Left renal cortex interstitium (tissue), 4 donors: Measurements from ENCODE around the gene CSNK1G2. TPM values are rescaled to one million over a fixed set of nuclear protein-coding genes. Genes with fewer than 3 reads are reported as not detected.

Experiments used
- DNase-seq, 4 donors: peaks; one replicate each; pipeline ENCODE4 v3.0.0-alpha.2; 2013; ENCODE audit warnings: low read depth in 4 of 4, low spot score in 2 of 4, missing footprints in 1 of 4
- polyA plus RNA-seq, 4 donors: library from polyadenylated mRNA; unstranded; fragments of 120-200 nt; gene quantifications; one replicate each; pipeline ENCODE4 v1.2.1, GENCODE V29; 2013; ENCODE audit not compliant: insufficient read length in 4 of 4

Gene CSNK1G2
- polyA plus RNA-seq, result 10 to 100 TPM; 44.8 to 82.8 (median 68.9) TPM

DNA sequence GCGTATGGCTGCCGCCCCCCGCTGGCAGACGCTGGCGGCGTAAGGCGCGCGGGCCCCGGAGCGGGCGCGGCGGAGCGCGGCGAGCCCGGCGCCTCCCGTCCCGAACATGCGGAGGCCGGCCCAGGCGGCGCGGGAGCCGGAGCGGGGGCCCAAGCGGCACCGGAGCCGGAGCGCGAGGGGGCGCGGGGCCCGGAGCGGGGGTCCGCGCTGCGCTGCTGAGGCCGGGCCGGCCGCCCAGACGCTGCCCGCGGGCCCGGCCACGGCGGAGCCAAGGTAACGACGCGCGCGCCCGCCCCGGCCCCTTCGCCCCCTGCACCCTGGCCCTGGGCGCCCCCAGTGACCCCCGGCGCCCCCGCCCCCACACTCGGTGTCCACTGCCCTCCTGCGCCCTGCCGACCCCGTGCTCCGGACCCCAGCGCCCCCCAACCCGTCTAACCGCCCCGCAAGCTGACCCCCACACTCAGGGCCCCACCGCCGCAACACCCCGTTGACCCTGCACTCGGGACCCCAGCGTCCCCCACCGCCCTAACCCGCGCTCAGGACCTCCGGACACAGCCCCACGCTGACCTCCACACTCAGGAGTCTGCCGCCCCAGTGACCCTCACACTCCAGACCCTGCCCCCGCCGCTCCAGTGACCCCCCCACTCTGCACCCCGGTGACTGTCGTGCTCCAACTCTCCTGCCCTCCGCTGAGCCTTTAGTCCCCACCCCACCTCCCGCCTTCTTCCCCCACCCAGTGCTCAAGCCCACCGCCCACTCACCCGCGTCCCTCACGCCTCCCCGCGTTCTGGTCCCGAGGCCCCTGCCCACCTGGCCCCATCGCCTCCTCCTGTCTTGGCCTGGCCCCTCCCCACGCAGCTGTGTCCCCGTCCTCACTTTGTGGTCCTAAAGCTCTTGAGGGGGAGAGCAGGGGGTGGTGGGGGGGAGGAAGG is at the start of gene CSNK1G2:
Gene CSNK1G2 (plus strand): TSS at position 27 of the 932 bp plus-strand sequence. CDS start 28,601 bp downstream, outside the sequence.
- no peak for DNase-seq

DNA sequence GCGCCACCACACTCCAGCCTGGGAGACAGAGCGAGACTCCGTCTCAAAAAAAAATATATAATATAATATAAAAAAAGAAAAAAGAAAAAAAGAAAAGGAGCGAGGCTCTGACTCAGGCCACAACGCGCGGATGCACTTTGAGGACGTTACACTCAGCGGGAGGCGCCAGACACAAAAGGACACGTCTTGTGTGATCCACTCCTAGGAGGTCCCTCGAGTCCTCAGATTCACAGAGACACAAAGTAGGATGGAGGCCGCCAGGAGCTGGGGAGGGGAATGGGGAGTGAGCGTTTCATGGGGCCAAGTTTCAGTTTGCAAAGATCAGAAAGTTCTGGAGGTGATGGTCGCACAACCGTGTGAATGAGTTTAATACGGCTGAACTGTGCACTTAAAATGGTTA is 47.2 kb upstream of the CSNK1G2 start:
- no peak for DNase-seq

- no peak for DNase-seq
Observed at GRCh38 chr19:1896508-1896907, 44.5 kb upstream of the CSNK1G2 start.

DNA sequence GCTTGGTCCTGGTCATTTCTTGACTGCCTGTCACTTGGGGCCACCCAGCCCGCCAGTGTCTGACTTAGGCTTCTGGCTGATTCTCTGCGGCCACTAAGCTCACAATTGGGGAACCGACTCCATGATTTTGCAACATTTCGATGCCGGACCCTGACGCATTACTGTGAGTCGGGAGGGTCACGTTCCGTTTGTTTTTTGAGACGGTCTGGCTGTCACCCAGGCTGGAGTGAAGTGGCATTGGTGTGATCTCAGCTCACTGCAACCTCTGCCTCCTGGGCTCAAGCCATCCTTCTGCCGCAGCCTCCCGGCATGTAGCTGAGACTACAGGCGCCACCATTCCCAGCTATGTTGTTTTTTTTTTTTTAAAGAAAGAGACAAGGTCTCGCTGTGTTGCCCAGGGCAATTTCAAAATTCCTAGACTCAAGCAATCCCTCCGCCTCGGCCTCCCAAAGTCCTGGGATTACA is 39.0 kb upstream of the CSNK1G2 start:
- DNase-seq, result no peak

- DNase-seq, result no peak
Observed at GRCh38 chr19:1902923-1903322, 38.0 kb upstream of the CSNK1G2 start.

GRCh38 chr19:1904860-1905109 is 36.2 kb upstream of the CSNK1G2 start:
- no peak for DNase-seq

DNA sequence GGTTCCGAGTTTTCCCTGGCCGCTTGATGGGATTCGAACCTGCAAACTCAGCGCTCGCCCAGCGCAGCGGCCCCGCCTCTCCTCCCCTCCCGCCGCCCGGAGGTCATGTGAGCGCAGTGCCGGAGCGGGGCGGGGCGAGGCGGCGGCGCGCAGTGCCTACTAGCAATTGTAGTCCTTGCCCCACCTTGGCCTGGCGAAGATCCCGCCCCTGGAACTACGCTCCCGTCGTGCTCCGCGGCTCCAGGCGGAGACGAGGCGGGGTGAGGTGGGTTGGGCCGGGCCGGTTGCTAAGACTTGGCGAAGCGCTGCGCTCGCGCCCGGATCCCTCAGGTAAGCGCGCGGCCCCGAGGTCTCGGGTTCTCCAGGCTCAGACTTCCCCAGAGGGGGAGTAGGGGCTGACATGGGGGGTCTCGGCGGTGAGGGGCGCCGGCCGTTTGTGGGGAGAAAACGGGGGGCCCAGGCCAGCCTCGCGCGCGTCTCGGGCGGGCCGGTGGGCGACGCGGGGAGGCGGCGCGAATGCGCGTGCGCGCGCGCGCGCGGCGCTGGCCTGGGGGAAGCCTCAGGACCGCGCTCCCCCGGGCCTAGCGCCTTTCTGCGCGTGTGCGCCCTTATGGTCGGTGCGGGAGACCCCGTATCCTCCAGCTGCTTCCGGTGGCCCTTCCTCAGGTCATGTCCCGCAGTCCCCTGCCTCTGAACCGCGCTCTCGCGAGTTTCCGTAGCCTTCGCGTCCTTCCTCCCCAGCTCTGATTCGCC is 35.7 kb upstream of the CSNK1G2 start, which contains the start of the genes ADAT3 and SCAMP4:
Gene ADAT3 (plus strand): TSS at position 290 of the 753 bp plus-strand sequence. CDS start 6,649 bp downstream, outside the sequence.
Gene SCAMP4 (plus strand): TSS at position 290 of the 753 bp plus-strand sequence. CDS start 9,621 bp downstream, outside the sequence.
- DNase-seq, result peak; percentile 85 to 95 (median 92)

DNA sequence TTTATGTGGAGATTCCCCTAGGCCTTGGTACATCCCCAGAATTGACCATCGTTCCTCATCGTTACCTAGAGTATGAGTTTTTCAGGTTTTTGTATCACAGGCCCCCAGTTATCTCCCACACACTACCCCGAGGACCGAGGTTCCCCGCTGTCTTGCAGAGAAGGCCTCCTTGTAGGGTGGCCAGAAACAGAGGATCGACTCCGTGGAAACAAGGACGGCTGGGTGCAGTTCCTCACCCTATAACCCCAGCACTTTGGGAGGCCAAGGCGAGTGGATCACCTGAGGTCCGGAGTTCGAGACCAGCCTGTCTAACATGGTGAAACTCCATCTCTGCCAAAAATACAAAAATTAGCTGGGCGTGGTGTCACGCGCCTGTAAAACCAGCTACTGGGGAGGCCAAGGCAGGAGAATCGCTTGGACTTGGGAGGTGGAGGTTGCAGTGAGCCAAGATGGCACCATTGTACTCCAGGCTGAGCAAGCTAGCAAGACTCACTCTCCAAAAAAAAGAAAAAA is 35.1 kb upstream of the CSNK1G2 start:
- DNase-seq, result no peak

GRCh38 chr19:1906985-1907562 is 33.9 kb upstream of the CSNK1G2 start:
- no peak for DNase-seq

GRCh38 chr19:1907563-1908363 is 33.2 kb upstream of the CSNK1G2 start:
- DNase-seq, result no peak

- DNase-seq, result no peak
Observed at GRCh38 chr19:1908364-1908678, 32.7 kb upstream of the CSNK1G2 start.

GRCh38 chr19:1909761-1910080 is 31.3 kb upstream of the CSNK1G2 start:
- DNase-seq, result no peak

- DNase-seq, result no peak
Observed at GRCh38 chr19:1910177-1910576, 30.8 kb upstream of the CSNK1G2 start.

DNA sequence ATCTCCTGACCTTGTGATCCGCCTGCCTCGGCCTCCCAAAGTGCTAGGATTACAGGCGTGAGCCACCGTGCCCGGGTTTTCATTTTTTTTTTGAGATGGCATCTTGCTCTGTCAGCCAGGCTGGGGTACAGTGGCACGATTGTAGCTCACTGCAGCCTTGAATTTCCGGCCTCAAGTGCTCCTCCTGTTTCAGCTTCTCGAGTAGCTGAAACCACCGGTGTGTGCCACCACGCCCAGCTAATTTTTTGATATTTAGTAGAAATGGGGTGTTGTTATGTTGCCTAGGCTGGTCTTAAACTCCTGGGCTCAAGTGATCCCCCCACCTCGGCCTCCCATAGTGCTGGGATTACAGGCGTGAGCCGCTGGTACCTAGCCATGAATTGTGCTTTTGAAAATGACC is 29.9 kb upstream of the CSNK1G2 start:
- no peak for DNase-seq

GRCh38 chr19:1911995-1912394 is 29.0 kb upstream of the CSNK1G2 start:
- no peak for DNase-seq

DNA sequence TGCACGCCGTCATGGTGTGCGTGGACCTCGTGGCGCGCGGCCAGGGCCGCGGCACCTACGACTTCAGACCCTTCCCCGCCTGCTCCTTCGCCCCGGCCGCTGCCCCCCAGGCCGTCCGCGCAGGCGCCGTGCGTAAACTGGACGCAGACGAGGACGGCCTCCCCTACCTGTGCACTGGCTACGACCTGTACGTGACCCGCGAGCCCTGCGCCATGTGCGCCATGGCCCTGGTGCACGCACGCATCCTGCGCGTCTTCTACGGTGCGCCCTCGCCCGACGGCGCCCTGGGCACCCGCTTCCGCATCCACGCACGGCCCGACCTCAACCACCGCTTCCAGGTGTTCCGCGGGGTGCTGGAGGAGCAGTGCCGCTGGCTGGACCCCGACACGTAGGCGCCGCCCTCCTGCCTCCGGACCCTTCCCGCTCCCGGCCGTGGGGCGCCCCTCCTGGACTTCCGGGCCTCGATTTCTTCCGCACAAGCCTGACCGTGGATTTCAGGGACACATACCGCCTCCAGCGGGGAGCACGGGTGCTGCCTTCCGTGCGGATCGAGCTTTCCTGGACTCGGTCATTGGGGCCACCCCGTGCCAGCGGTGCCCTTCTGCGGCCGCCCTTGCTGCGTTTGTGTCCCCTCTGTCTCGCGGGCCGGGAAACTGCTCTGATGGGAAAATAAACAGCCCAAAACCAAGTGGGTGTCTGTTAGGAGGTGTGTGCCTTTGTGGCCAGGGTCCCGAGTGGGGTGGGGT is 28.0 kb upstream of the CSNK1G2 start:
- DNase-seq, result no peak

- DNase-seq, result no peak
Observed at GRCh38 chr19:1913781-1914577, 27.0 kb upstream of the CSNK1G2 start.

DNA sequence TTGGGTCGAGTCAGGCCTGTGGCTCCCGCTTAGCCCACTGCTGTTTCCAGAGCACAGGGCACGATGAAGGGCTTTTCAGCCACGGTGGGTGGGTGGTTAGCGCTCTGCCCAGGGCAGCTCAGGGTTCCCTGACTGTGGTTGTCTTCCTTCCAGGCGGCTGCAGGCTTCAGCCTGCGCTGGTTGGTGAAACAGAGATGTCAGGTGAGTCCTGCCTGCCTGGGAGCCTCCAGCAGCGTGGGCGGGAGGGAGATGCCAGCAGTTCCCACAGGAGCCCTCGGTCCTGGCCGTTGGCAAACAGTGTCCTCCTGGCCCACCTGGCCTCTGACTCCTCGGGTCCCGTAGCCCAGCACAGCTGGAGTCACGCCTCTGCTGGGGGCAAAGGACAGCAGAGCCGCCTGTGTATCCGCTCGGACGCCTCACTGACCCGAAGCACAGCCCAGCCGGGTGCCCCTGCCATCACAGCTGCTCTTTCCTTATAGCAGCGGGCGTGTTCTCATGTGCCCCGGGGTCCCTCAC is 26.1 kb upstream of the CSNK1G2 start:
- no peak for DNase-seq

DNA sequence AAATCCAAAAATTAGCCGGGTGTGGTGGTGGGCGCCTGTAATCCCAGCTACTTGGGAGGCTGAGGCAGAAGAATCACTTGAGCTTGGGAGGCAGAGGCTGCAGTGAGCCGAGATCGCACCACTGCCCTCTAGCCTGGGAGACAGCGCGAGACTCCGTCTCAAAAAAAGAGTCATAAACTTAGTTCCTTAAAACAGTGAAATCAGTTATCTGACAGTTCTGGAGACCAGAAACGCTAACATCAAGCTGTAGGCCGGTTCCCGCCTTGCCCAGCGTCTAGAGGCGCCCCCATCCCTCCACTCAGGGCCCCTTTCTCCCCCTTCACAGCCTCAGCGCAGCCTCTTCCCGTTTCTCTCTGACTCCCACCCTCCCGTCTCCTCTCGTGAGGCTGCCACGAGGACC is 23.8 kb upstream of the CSNK1G2 start:
- DNase-seq, result no peak
